IPS-NIHi7 (cell line): ENCODE data around the gene IMMP2L.
"Not testable (repeated sequence)": the region's sequence is repeated elsewhere in the genome, so short reads cannot be mapped to it uniquely, and the experiment has no call there.

Experiments used
- DNase-seq: peaks from one replicate; pipeline ENCODE4 v3.0.0; 2012; ENCODE audit warnings: mixed read lengths; ENCODE audit errors: extremely low spot score

The IMMP2L gene

DNA sequence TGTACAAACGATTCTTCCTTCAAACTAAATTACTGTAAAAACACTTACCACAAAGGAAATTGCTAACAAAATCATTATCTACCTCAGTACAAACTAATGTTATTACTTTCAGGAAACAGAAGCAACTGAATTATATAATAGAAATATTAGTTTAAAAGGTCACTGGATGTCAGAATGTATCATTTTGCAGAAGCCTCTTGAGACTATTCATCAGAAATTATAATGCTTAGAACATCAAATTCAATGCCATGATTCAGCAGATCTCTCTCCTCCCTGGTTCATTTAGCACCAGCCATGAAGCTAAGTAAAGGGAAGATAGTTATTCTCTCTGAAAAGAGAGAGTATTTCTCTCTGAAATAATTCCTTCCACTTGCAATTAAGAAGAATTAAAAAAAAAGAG lies 223.3 kb downstream of the IMMP2L start:
- no peak for DNase-seq

GRCh38 chr7:111333010-111333409 lies 229.3 kb downstream of the IMMP2L start:
- DNase-seq = no peak

- no peak for DNase-seq
These were observed 232.1 kb downstream of the IMMP2L start for GRCh38 chr7:111330235-111330523.

- DNase-seq = no peak
These were observed 232.7 kb downstream of the IMMP2L start for GRCh38 chr7:111329367-111330234.

DNA sequence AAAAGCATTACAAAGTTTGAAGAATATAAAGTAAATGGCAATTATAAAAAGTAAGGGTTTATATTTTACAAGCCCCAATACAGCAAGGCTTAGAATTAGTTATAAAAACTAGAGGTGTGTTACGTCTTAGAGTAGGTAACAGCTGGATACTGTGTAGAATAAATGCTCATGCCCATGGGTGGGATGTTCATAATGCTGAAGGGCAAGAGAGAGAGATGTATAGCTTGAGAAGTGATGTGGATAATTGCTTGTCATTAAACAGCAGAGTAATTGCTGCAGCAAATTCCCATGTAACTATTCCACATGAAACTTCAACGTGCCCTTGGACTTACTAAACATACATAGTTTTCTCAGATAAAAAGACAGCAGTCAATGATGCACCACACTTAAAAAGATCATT lies 233.8 kb downstream of the IMMP2L start:
- no peak for DNase-seq

DNA sequence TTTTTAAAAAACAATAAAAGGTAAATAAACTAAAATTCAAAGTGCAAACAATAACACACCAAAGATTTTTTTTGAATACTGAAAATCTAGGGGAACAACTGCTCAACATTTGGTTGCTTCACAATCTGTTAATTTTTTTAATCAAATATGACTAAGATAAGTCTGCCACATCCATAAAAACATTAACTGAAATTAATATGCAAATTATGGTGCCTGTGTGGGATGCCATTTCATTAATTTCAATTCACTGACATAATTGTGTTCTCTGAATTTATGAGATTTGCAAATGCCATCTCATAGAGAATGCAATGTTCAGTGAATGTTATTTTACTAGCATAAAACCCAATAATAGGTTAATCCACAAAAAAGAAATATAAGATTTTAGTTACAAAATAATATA lies 237.5 kb downstream of the IMMP2L start:
- no peak for DNase-seq

- no peak for DNase-seq
These were observed 238.1 kb downstream of the IMMP2L start for GRCh38 chr7:111324228-111324627.

DNA sequence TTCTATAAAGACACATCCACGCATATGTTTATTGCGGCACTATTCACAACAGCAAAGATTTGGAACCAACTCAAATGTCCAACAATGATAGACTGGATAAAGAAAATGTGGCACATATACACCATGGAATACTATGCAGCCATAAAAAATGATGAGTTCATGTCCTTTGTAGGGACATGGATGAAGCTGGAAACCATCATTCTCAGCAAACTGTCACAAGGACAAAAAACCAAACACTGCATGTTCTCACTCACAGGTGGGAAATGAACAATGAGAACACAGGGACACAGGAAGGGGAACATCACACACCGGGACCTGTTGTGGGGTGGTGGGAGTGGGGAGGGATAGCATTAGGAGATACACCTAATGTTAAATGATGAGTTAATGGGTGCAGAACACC lies 238.6 kb downstream of the IMMP2L start:
- not testable (repeated sequence) for DNase-seq

- DNase-seq = no peak
These were observed 242.2 kb downstream of the IMMP2L start for GRCh38 chr7:111320133-111320532.

- peak; percentile 12 for DNase-seq
These were observed 249.3 kb downstream of the IMMP2L start for GRCh38 chr7:111312966-111313365.

- DNase-seq = no peak
These were observed 253.6 kb downstream of the IMMP2L start for GRCh38 chr7:111308691-111309090.

GRCh38 chr7:111301891-111302290 lies 260.4 kb downstream of the IMMP2L start:
- no peak for DNase-seq

DNA sequence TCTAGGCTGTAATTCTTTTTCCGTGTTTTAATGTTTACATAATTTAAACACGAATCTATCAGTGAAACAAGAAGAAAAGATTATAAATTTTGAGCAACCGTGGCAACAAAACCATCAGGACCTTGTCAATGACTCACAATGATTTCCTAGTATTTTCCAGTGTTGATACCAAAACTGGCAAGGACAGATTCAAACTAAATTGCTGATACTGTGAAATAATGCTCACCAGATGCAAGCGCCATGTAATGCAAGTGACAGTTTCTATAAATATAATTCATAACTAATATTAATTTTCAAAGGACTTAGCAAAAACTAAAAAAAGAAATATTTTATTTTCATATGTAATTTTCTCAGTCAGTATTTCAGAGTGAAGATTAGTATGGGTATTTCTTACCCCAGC lies 267.8 kb downstream of the IMMP2L start:
- DNase-seq = no peak

DNA sequence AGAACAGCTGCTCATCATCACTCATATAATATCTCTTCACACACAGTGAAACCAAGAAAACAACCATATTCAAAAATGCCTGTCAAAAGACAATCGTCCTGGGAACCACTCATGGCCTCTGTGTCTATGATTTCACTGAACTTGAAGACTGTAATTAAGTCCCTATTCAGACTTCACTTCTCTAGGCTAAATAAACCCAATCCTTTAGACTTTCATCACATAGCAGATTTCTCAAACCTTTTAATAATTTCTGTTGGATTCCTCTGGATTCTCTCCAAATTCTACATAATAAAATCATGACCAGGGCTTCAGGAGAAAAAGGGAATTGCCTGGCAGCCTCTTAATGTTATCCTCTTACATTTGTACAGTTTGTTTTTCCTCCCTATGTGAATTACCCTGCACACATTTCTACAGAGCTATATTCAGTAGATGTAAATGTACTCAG lies 270.2 kb downstream of the IMMP2L start:
- no peak for DNase-seq

DNA sequence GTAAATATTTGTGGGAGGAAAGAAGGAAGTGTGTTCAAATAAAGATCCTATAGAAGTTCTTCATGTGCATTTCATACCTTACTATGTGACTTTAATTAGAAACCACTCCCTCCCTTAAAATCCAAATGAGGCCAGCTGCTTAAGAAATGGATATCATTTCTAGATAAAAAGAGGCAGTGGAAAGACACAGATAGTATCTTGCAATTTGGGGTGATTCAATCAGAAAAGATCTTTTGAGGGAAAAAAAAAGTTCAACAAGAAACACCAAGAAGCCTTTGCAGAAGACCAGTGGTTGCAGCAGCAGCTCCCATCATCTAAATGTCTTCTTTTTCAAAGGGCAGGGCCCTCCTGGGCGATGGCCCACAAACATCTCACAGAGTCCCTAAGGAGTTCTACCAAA lies 271.3 kb downstream of the IMMP2L start:
- no peak for DNase-seq

DNA sequence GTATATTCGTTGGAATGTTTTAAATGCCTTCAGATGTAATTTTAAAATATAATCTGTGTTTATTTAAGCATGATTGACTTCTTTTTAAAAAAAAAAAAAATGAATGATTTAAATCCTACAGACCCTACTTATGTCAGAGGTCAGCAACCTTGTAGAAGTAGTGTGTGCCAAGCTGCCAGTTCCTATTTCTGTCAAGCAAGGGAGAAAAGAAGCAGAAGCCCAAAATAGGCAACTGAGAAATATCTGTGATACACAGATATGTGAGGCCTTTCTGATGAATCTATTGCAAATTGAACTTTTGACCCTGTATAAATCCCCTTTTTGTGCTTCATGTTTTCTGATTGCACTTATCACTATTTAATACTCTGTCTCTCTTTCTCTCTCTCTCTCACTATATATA lies 271.9 kb downstream of the IMMP2L start:
- no peak for DNase-seq

DNA sequence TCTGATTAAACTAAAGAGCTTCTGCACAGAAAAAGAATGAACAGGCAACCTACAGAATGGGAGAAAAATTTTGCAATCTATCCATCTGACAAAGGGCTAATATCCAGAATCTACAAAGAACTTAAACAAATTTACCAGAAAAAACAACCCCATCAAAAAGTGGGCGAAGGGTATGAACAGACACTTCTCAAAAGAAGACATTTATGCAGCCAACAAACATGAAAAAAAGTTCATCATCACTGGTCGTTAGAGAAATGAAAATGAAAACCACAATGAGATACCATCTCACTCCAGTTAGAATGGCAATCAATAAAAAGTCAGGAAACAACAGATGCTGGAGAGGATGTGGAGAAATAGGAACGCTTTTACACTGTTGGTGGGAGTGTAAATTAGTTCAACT lies 273.9 kb downstream of the IMMP2L start:
- DNase-seq = not testable (repeated sequence)

DNA sequence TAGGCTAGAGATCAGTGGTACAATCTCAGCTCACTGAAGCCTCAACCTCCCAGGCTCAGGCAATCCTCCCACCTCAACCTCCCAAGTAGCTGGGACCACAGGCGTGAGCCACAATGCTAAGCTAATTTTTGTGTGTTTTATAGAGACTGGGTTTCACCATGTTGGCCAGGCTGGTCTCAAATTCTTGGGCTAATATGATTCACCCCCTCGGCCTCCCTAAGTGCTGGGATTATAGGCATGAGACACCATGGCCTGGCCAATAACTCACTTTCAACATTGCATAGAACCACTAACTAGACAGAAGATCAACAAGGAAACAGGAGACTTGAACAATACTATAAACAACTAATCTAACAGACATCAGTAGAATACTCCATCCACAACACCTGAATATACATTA lies 279.7 kb downstream of the IMMP2L start:
- DNase-seq = no peak

GRCh38 chr7:111274857-111275256 lies 287.4 kb downstream of the IMMP2L start:
- DNase-seq = no peak

GRCh38 chr7:111272092-111272491 lies 290.2 kb downstream of the IMMP2L start:
- DNase-seq = no peak

DNA sequence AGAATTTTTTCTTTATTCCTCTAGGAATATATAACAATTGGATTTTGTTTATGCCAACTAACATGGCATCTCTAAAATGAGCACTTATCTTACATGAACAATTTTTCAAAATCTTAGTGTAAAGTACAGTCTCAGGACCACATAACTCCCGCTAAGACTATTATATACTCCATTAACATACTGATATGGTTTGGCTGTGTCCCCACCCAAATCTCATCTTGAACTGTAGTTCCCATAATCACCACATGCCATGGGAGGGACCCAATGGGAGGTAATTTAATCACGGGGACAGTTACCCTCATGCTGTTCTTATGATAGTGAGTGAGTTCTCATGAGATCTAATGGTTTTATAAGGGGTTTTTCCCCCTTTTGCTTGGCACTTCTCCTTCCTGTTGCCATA lies 291.5 kb downstream of the IMMP2L start:
- not testable (repeated sequence) for DNase-seq

- DNase-seq = no peak
These were observed 293.4 kb downstream of the IMMP2L start for GRCh38 chr7:111268941-111269340.

GRCh38 chr7:111266613-111267012 lies 295.7 kb downstream of the IMMP2L start:
- no peak for DNase-seq

GRCh38 chr7:111265394-111265793 lies 296.9 kb downstream of the IMMP2L start:
- DNase-seq = no peak
